CD4-positive, alpha-beta T cell (primary cell): Measurements from ENCODE around the gene KLHL30. TPM values are rescaled to one million over a fixed set of nuclear protein-coding genes. Genes with fewer than 3 reads are reported as not detected.

Source experiments
- ATAC-seq: fragments of 200-7000 bp; cut with Tn5 transposase; one replicate; pipeline ENCODE4 v1.10.0; 2022; ENCODE audit warnings: mild to moderate bottlenecking; ENCODE audit not compliant: poor library complexity
- CTCF ChIA-PET: fragments of 350-600 bp; sonication (Branson Sonifier 250); formaldehyde crosslinking; loops from one replicate; lab custom pipeline; 2021; ENCODE audit warnings: antibody characterized with exemption, inconsistent platforms; lab: Charles Lee
- POLR2A ChIA-PET: fragments of 350-600 bp; sonication (Branson Sonifier 250); formaldehyde crosslinking; loops from one replicate; lab custom pipeline; 2021; ENCODE audit warnings: antibody characterized with exemption, inconsistent platforms; lab: Charles Lee
- DNase-seq, 14 experiments: peaks; one replicate each; pipeline ENCODE4 v3.0.0-alpha.2; 2013 to 2020; ENCODE audit warnings: mixed read lengths in 2 of 14
- H3K27ac ChIP-seq, 2 donors: one replicate each; pipeline versions ENCODE4 v1.5.1 to v1.7.0; 2013; ENCODE audit warnings: low read length in 2 of 2, low read depth in 1 of 2, mild to moderate bottlenecking in 1 of 2
- H3K27me3 ChIP-seq, 2 experiments: 1 replicate in 1 of 2; 2 replicates in 1 of 2; pipeline versions ENCODE4 v1.6.1 to v1.7.0; 2013; ENCODE audit warnings: low read length in 2 of 2, control low read depth in 1 of 2, mild to moderate bottlenecking in 1 of 2, moderate library complexity in 1 of 2; ENCODE audit not compliant: insufficient read depth in 2 of 2, control insufficient read depth in 1 of 2
- H3K36me3 ChIP-seq: one replicate; pipeline ENCODE4 v1.6.1; 2013; ENCODE audit warnings: low read length, control low read depth; ENCODE audit not compliant: insufficient read depth
- H3K4me1 ChIP-seq: one replicate; pipeline ENCODE4 v1.6.1; 2013; ENCODE audit warnings: low read length, control low read depth; ENCODE audit not compliant: insufficient read depth
- H3K4me3 ChIP-seq: one replicate; pipeline ENCODE4 v1.5.1; 2013; ENCODE audit warnings: mild to moderate bottlenecking, low read length, moderate library complexity
- H3K9me3 ChIP-seq, 2 experiments: 1 replicate in 1 of 2; 2 replicates in 1 of 2; pipeline versions ENCODE4 v1.6.1 to v1.7.0; 2013; ENCODE audit warnings: low read length in 2 of 2, mild to moderate bottlenecking in 2 of 2, control low read depth in 1 of 2, moderate library complexity in 1 of 2; ENCODE audit not compliant: control insufficient read depth in 1 of 2, insufficient read depth in 1 of 2
- H3K27ac Mint-ChIP-seq: one replicate; pipeline ENCODE4 v1.8.0; 2020; ENCODE audit warnings: mixed read lengths
- H3K27me3 Mint-ChIP-seq: one replicate; pipeline ENCODE4 v1.8.0; 2021; ENCODE audit warnings: mixed read lengths
- H3K36me3 Mint-ChIP-seq: one replicate; pipeline ENCODE4 v1.8.0; 2021; ENCODE audit warnings: low read depth, mixed read lengths
- H3K4me1 Mint-ChIP-seq: one replicate; pipeline ENCODE4 v1.8.0; 2021; ENCODE audit warnings: low read depth, mixed read lengths
- H3K4me3 Mint-ChIP-seq: one replicate; pipeline ENCODE4 v1.8.0; 2020; ENCODE audit warnings: mild to moderate bottlenecking, mixed read lengths
- H3K9me3 Mint-ChIP-seq: one replicate; pipeline ENCODE4 v1.8.0; 2020; ENCODE audit warnings: mixed read lengths
- intact Hi-C, 2 experiments: fragments of 100-400 bp; cut with DNase I in 1 of 2; cut with micrococcal nuclease in 1 of 2; formaldehyde crosslinking; loops; one replicate each; pipeline versions ENCODE4 v1.15.1 to v1.9.0; 2023 to 2025; cut with DNase I, micrococcal nuclease
- polyA plus RNA-seq, 2 donors: library from polyadenylated mRNA; unstranded; fragments of 120-200 nt; gene quantifications; one replicate each; pipeline ENCODE4 v1.2.1, GENCODE V29; 2013
- total RNA-seq, 174 experiments: library from RNA in 2 of 174; stranded (reverse) in 2 of 174; gene quantifications; one replicate each; pipeline ENCODE4 v1.2.3 and lab custom pipeline; 2021 to 2026
- TF ChIP-seq, protein P1 (sequence below): fragments of 200-600 bp; IDR thresholded peaks from one replicate; pipeline ENCODE4 v1.8.0; 2022; ENCODE audit warnings: antibody characterized with exemption, mild to moderate bottlenecking

KLHL30 gene, protein sequence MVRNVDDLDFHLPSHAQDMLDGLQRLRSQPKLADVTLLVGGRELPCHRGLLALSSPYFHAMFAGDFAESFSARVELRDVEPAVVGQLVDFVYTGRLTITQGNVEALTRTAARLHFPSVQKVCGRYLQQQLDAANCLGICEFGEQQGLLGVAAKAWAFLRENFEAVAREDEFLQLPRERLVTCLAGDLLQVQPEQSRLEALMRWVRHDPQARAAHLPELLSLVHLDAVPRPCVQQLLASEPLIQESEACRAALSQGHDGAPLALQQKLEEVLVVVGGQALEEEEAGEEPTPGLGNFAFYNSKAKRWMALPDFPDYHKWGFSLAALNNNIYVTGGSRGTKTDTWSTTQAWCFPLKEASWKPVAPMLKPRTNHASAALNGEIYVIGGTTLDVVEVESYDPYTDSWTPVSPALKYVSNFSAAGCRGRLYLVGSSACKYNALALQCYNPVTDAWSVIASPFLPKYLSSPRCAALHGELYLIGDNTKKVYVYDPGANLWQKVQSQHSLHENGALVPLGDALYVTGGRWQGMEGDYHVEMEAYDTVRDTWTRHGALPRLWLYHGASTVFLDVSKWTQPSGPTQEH
- not detected for total RNA-seq
- 0.01 TPM for polyA plus RNA-seq (2013, experiment 1 of 2)
- 0.45 TPM for polyA plus RNA-seq (2013, experiment 2 of 2)
- 0 to 0.17 (median 0) reads per million in 172 experiments for total RNA-seq (lab: John Stamatoyannopoulos, UW)

DNA sequence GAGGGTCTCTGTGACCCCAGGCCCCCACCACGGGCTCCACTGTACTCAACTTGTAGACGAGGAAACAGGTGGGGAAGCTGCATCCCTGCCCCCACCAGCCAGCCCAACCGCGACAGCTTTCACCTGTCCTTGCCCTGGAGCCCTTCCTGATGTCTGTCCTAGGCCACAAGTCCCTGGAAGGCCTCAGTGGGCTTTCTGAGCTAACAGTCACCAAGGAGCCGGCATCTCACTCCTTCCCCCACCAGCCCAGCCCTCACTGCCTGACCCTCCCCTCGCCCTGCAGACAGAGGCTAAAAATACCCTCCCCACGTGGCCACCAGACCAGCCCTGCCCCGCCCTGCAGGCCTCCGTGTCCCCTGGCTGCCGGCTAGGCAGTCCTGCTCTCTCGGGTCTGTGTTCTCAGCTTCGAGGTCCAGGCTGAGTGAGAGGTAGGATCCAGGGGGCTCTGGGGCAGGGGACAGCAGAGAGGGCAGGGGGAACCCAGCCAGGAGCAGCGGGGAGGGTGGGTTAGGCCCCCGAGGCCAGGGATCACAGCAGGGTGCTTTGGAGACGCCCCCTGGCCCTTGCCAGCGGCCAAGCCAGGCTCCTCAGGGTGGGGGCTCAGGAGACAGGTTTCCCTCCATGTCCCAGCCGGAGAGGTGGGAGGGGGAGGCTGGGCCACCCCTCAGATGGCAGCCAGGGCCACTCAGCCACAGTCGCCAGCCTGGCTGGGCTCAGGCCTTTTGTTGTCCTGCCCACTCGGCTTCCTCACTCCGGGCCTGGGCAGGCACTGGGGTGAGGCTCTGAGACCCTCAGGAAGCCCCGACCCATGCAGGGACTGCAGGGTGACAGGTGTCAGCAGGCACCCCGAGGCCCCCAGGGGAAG is at the start of gene KLHL30:
Gene KLHL30 (plus strand): TSS at position 338 of the 865 bp plus-strand sequence. CDS start 2,087 bp downstream, outside the sequence.
- intact Hi-C loops: no loop called here
- no peak for ATAC-seq
- Mint-ChIP-seq H3K4me1 (peaks cover 7% of the 10 kb centered on the region), H3K27me3 (no peaks in the 10 kb centered on the region), H3K36me3 (no peaks in the 10 kb centered on the region), H3K27ac (no peak within 1 kb of the TSS), H3K9me3 (no peaks in the 10 kb centered on the region), H3K4me3 (no peak within 1 kb of the TSS)
- Histone ChIP-seq H3K27ac (no peak within 1 kb of the TSS), H3K4me1 (peaks cover 11% of the 10 kb centered on the region), H3K27me3 (no peaks in the 10 kb centered on the region), H3K4me3 (no peak within 1 kb of the TSS), H3K9me3 (no peaks in the 10 kb centered on the region), H3K36me3 (no peaks in the 10 kb centered on the region)
- ChIA-PET CTCF (no interaction called here), POLR2A (no interaction called here)
- TF ChIP-seq, protein P1, sequence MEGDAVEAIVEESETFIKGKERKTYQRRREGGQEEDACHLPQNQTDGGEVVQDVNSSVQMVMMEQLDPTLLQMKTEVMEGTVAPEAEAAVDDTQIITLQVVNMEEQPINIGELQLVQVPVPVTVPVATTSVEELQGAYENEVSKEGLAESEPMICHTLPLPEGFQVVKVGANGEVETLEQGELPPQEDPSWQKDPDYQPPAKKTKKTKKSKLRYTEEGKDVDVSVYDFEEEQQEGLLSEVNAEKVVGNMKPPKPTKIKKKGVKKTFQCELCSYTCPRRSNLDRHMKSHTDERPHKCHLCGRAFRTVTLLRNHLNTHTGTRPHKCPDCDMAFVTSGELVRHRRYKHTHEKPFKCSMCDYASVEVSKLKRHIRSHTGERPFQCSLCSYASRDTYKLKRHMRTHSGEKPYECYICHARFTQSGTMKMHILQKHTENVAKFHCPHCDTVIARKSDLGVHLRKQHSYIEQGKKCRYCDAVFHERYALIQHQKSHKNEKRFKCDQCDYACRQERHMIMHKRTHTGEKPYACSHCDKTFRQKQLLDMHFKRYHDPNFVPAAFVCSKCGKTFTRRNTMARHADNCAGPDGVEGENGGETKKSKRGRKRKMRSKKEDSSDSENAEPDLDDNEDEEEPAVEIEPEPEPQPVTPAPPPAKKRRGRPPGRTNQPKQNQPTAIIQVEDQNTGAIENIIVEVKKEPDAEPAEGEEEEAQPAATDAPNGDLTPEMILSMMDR: no peak
- DNase-seq: no peak

DNA sequence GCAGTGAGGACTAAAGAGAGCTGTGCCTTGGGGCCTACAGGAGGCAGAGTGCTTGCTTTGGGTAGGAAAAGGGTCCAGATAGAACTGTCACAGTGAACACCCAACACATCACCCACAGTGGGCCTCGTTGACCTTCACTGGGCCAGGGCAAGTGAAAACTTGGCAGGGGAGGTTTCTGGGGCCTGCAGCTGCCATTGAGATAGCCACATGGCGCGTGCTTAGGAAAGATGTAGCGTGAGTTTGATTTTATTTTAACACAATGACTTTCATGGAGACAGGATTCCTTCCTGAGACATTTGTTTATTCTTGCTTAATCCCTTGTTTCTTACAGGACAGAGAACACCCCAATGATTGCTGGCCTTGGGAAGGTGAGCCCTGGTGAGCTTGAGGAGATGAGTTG is 47.6 kb upstream of the KLHL30 start:
- Histone ChIP-seq H3K4me3 (no peak overlapping the region), H3K9me3 (no peaks in the 10 kb centered on the region), H3K36me3 (peaks cover 5% of the 10 kb centered on the region), H3K4me1 (no peaks in the 10 kb centered on the region), H3K27ac (no peak overlapping the region), H3K27me3 (no peaks in the 10 kb centered on the region)
- intact Hi-C loops: no loop called here
- POLR2A ChIA-PET: no interaction called here
- TF ChIP-seq, protein P1: no peak
- H3K27ac Mint-ChIP-seq: no peak overlapping the region
- H3K9me3 Mint-ChIP-seq: no peaks in the 10 kb centered on the region
- DNase-seq: no peak
- CTCF ChIA-PET: no interaction called here
- H3K27me3 Mint-ChIP-seq: no peaks in the 10 kb centered on the region
- no peak overlapping the region for H3K4me3 Mint-ChIP-seq
- H3K4me1 Mint-ChIP-seq: no peaks in the 10 kb centered on the region
- H3K36me3 Mint-ChIP-seq: no peaks in the 10 kb centered on the region
- no peak for ATAC-seq

DNA sequence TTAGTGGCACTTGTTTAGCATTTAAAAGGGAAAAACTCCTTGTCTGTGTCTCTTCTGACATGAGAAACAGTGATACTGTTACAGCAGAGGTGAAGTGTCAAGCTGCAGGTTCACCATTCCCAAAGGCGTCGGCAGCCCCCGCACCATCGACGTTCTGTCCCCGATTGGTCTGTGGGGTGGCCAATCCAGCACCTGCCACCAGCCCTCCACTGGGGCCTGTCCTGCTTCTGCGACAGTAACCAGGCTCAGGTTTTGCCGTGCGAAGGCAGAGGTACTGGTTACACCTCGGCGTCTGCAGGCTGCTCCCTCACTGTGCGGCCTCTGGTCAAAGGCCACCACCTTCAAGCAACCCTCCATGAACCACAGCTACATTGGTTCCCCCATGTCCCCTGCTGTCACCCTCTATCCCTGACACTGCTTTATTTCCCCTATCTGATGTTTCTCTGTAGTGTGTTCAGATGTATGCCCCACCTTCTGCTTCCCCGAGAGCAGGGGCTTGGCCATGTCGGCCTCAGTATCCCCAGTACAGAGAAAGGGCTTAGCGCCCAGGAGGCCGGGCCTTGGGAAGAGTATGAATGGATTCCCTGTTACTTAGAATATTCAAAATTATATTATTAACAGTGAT is 46.9 kb upstream of the KLHL30 start:
- Histone ChIP-seq H3K4me3 (no peak overlapping the region), H3K27me3 (no peaks in the 10 kb centered on the region), H3K9me3 (no peaks in the 10 kb centered on the region), H3K4me1 (no peaks in the 10 kb centered on the region), H3K27ac (no peak overlapping the region), H3K36me3 (peaks cover 5% of the 10 kb centered on the region)
- Mint-ChIP-seq H3K9me3 (no peaks in the 10 kb centered on the region), H3K4me1 (no peaks in the 10 kb centered on the region), H3K36me3 (no peaks in the 10 kb centered on the region), H3K4me3 (no peak overlapping the region), H3K27me3 (no peaks in the 10 kb centered on the region), H3K27ac (no peak overlapping the region)
- no peak for ATAC-seq
- CTCF ChIA-PET: no interaction called here
- DNase-seq: no peak
- POLR2A ChIA-PET: no interaction called here
- intact Hi-C loops: no loop called here
- TF ChIP-seq, protein P1: no peak
